GM23338 (cell line): ENCODE measurements around the gene BICDL2. TPM values are rescaled to one million over a fixed set of nuclear protein-coding genes. Genes with fewer than 3 reads are reported as not detected.

ENCODE experiments used
- ATAC-seq: fragments of 200-7000 bp; cut with Tn5 transposase; 3 replicates; pipeline ENCODE4 v1.9.1; 2020
- DNase-seq: peaks from one replicate; pipeline ENCODE4 v3.0.0-alpha.2; 2015; ENCODE audit warnings: low spot score
- H2AFZ ChIP-seq: fragments of 200-600 bp; sonication (generic); 2 replicates; pipeline ENCODE4 v1.8.0; 2016; ENCODE audit warnings: antibody characterized with exemption, mild to moderate bottlenecking, moderate library complexity
- H3F3A ChIP-seq: fragments of 200-600 bp; sonication (generic); replicated peaks from 2 replicates; pipeline ENCODE4 v1.8.0; 2017; ENCODE audit warnings: antibody characterized with exemption, mixed run types, low read depth
- H3K27ac ChIP-seq: fragments of 200-600 bp; sonication (generic); 2 replicates; pipeline ENCODE4 v1.6.1; 2016; ENCODE audit warnings: low read depth
- H3K27me3 ChIP-seq: fragments of 200-600 bp; sonication (generic); 2 replicates; pipeline ENCODE4 v1.8.0; 2016; ENCODE audit warnings: mild to moderate bottlenecking, mixed run types, moderate library complexity; ENCODE audit not compliant: insufficient read depth
- H3K36me3 ChIP-seq: fragments of 200-600 bp; sonication (generic); 2 replicates; pipeline ENCODE4 v1.8.0; 2016; ENCODE audit warnings: mild to moderate bottlenecking; ENCODE audit not compliant: insufficient read depth
- H3K4me1 ChIP-seq: fragments of 200-600 bp; sonication (generic); 2 replicates; pipeline ENCODE4 v1.8.0; 2016; ENCODE audit warnings: mild to moderate bottlenecking, moderate library complexity; ENCODE audit not compliant: insufficient read depth
- H3K4me2 ChIP-seq: fragments of 200-600 bp; sonication (generic); 2 replicates; pipeline ENCODE4 v1.7.1; 2017; ENCODE audit warnings: mixed run types
- H3K4me3 ChIP-seq: fragments of 200-600 bp; sonication (generic); 2 replicates; pipeline ENCODE4 v1.6.1; 2016; ENCODE audit warnings: mixed run types
- H3K79me2 ChIP-seq: fragments of 200-600 bp; sonication (generic); replicated peaks from 2 replicates; pipeline ENCODE4 v1.8.0; 2017; ENCODE audit warnings: mild to moderate bottlenecking; ENCODE audit not compliant: insufficient read depth
- H3K9me2 ChIP-seq: fragments of 200-600 bp; sonication (generic); 2 replicates; pipeline ENCODE4 v1.8.0; 2017; ENCODE audit not compliant: insufficient read depth
- H4K20me1 ChIP-seq: fragments of 200-600 bp; sonication (generic); replicated peaks from 2 replicates; pipeline ENCODE4 v1.8.0; 2017; ENCODE audit warnings: mild to moderate bottlenecking; ENCODE audit not compliant: insufficient read depth
- H3K27ac Mint-ChIP-seq: 2 replicates; pipeline ENCODE4 v1.8.0; 2020; ENCODE audit warnings: inconsistent platforms, mild to moderate bottlenecking, moderate library complexity, mixed read lengths
- H3K27me3 Mint-ChIP-seq: 3 replicates; pipeline ENCODE4 v1.8.0; 2022; ENCODE audit warnings: low read depth, mild to moderate bottlenecking, moderate library complexity, mixed read lengths, inconsistent platforms; ENCODE audit not compliant: insufficient read depth, poor library complexity
- H3K36me3 Mint-ChIP-seq: 3 replicates; pipeline ENCODE4 v1.8.0; 2021; ENCODE audit warnings: low read depth, mild to moderate bottlenecking, inconsistent platforms, moderate library complexity, mixed read lengths
- H3K4me1 Mint-ChIP-seq: 3 replicates; pipeline ENCODE4 v1.8.0; 2020; ENCODE audit warnings: mild to moderate bottlenecking, inconsistent platforms, mixed read lengths
- H3K4me3 Mint-ChIP-seq: 3 replicates; pipeline ENCODE4 v1.8.0; 2021; ENCODE audit warnings: moderate library complexity, mild to moderate bottlenecking, inconsistent platforms, mixed read lengths
- H3K9me3 Mint-ChIP-seq: 3 replicates; pipeline ENCODE4 v1.8.0; 2020; ENCODE audit warnings: moderate library complexity, mild to moderate bottlenecking, inconsistent platforms, mixed read lengths
- CREB1 ChIP-seq: fragments of 250-450 bp; sonication (Bioruptor Pico); IDR thresholded peaks from 2 replicates; pipeline ENCODE4 v1.5.0; 2020; ENCODE audit warnings: low read depth, mild to moderate bottlenecking, moderate library complexity
- CTCF ChIP-seq, 2 experiments: fragments of 200-600 bp in 1 of 2; sonication (generic) in 1 of 2; conservative IDR thresholded peaks; 2 replicates each; pipeline versions ENCODE4 v1.5.1 to v1.6.1; 2016 to 2017; ENCODE audit warnings: antibody characterized with exemption in 2 of 2, low read depth in 2 of 2, mild to moderate bottlenecking in 2 of 2, moderate library complexity in 1 of 2
- ETS1 ChIP-seq: IDR thresholded peaks from 2 replicates; pipeline ENCODE4 v1.6.1; 2016; ENCODE audit warnings: antibody characterized with exemption
- EZH2phosphoT487 ChIP-seq: fragments of 200-600 bp; sonication (generic); IDR thresholded peaks from one replicate; pipeline ENCODE4 v1.8.1; 2018; ENCODE audit warnings: antibody characterized with exemption; ENCODE audit not compliant: unreplicated experiment
- JUNB ChIP-seq: IDR thresholded peaks from one replicate; pipeline ENCODE4 v1.6.1; 2016; ENCODE audit warnings: antibody characterized with exemption; ENCODE audit not compliant: unreplicated experiment
- NANOG ChIP-seq: IDR thresholded peaks from 2 replicates; pipeline ENCODE4 v1.6.1; 2016; ENCODE audit warnings: antibody characterized with exemption, borderline replicate concordance
- POLR2AphosphoS5 ChIP-seq: IDR thresholded peaks from 2 replicates; pipeline ENCODE4 v1.6.1; 2016; ENCODE audit warnings: antibody characterized with exemption, low read depth
- REST ChIP-seq: IDR thresholded peaks from one replicate; pipeline ENCODE4 v1.6.1; 2018; ENCODE audit warnings: antibody characterized with exemption; ENCODE audit not compliant: unreplicated experiment
- STAT1 ChIP-seq: IDR thresholded peaks from one replicate; pipeline ENCODE4 v1.6.1; 2016; ENCODE audit warnings: antibody characterized with exemption; ENCODE audit not compliant: unreplicated experiment
- ZNF114 ChIP-seq: fragments of 250-450 bp; sonication (Bioruptor Pico); IDR thresholded peaks from 2 replicates; pipeline ENCODE4 v1.5.0; 2020; ENCODE audit warnings: mild to moderate bottlenecking, moderate library complexity
- ZNF331 ChIP-seq: fragments of 250-450 bp; sonication (Bioruptor Pico); IDR thresholded peaks from 2 replicates; pipeline ENCODE4 v1.5.0; 2020; ENCODE audit warnings: low read depth, mild to moderate bottlenecking, moderate library complexity
- ZNF462 ChIP-seq: fragments of 250-450 bp; sonication (Bioruptor Pico); IDR thresholded peaks from 2 replicates; pipeline ENCODE4 v1.5.0; 2020; ENCODE audit warnings: mild to moderate bottlenecking, moderate library complexity
- polyA plus RNA-seq: library from polyadenylated mRNA; unstranded; fragments of >200 nt; fragmentation: Nextera tagmentation; extraction: Ambion mirVana; gene quantifications from 2 replicates; pipeline ENCODE4 v1.2.1, GENCODE V29; 2016
- total RNA-seq: library from RNA; depleted of rRNA; stranded (reverse); fragments of >200 nt; shearing (Covaris generic); gene quantifications from 2 replicates; pipeline ENCODE4 v1.2.3, GENCODE V29; 2014

The BICDL2 gene
- total and polyA plus RNA-seq, 2 experiments from 2014 or later = 12.7 to 18.4 TPM

DNA sequence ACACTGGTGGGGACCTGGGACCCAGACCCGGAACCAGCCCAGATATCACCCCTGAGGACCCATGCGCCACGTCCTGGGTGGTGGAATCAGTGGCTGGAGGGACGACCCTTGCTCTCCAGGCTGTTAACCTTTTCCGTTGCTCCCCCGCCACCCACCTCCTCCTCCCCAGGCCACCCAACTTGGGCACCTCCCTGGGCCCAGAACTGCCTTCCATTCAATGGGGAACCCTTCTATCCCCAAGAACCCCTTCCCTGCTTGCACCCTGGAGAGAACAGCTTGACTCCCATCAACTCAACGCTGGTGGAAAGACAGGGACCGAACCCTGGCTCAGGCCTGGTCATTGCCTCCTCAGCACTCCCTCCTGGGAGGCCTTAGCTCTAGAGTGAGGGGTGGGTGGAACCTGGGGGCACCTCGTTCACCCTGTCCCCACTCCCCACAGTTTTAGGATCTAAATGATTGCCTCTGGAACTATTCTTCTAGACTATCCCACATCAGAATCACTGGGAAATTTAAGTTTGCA lies 23.0 kb upstream of the BICDL2 start:
- H3K36me3 ChIP-seq = no peaks in the 10 kb centered on the region
- H3K4me3 ChIP-seq = peak overlapping the region; percentile 84
- 0 out of 2 replicates have a peak overlapping the region, but pooled peaks have one; percentile 55 for H3K27ac ChIP-seq
- no peaks in the 10 kb centered on the region; the same call in 1 of the 2 replicates for H3K79me2 ChIP-seq
- H3K4me1 ChIP-seq = peaks cover 14% of the 10 kb centered on the region
- Mint-ChIP-seq H3K27ac (no peak overlapping the region; the same call in 1 of the 2 replicates), H3K4me3 (peak overlapping the region; percentile 73), H3K36me3 (peaks cover 13% of the 10 kb centered on the region; the same call in 2 of the 3 replicates), H3K4me1 (peaks cover 27% of the 10 kb centered on the region), H3K9me3 (no peaks in the 10 kb centered on the region), H3K27me3 (peaks cover 17% of the 10 kb centered on the region)
- DNase-seq (no peak), ATAC-seq (no peak)
- H3K4me2 ChIP-seq = peak overlapping the region; percentile 82
- peak overlapping the region; percentile 90; the same call in 1 of the 2 replicates for H2AFZ ChIP-seq
- peaks cover 15% of the 10 kb centered on the region for H3F3A ChIP-seq
- no peaks in the 10 kb centered on the region for H3K9me2 ChIP-seq
- H3K27me3 ChIP-seq = peaks cover 4% of the 10 kb centered on the region; the same call in 1 of the 2 replicates
- no peaks in the 10 kb centered on the region; the same call in 1 of the 2 replicates for H4K20me1 ChIP-seq
- no peak for TF ChIP-seq POLR2AphosphoS5
- TF ChIP-seq EZH2phosphoT487 = no peak
- no peak for TF ChIP-seq NANOG
- no peak for TF ChIP-seq STAT1
- TF ChIP-seq CTCF (conservative IDR thresholded peaks at IDR 0.05; ENCODE audit: low read depth in 2 of 2) = no peak
- no peak for TF ChIP-seq JUNB
- TF ChIP-seq CREB1 (CRISPR knock-in tag) = no peak
- TF ChIP-seq ETS1 = no peak
- TF ChIP-seq ZNF462 (CRISPR knock-in tag) = no peak
- no peak for TF ChIP-seq REST
- no peak for TF ChIP-seq ZNF114 (CRISPR knock-in tag)
- TF ChIP-seq ZNF331 (CRISPR knock-in tag) = no peak
